WTC11 (cell line): Measurements from ENCODE around the gene IMPDH1. TPM values are rescaled to one million over a fixed set of nuclear protein-coding genes. Genes with fewer than 3 reads are reported as not detected.

Source experiments
- ATAC-seq: fragments of 200-7000 bp; cut with Tn5 transposase; 2 replicates; pipeline ENCODE4 v1.10.0; 2021; ENCODE audit warnings: mild to moderate bottlenecking, moderate library complexity
- CTCF ChIA-PET: fragments of 300-600 bp; sonication (Branson Sonifier 250); formaldehyde crosslinking; loops from one replicate; lab custom pipeline; 2021; ENCODE audit warnings: antibody characterized with exemption; lab: Charles Lee
- POLR2A ChIA-PET: fragments of 350-600 bp; sonication (Branson Sonifier 250); formaldehyde crosslinking; loops from one replicate; lab custom pipeline; 2021; ENCODE audit warnings: antibody characterized with exemption; lab: Charles Lee
- DNase-seq: peaks from one replicate; pipeline ENCODE4 v3.0.0; 2021; ENCODE audit warnings: low spot score
- H3K27ac Mint-ChIP-seq: 2 replicates; pipeline ENCODE4 v1.8.0; 2021; ENCODE audit warnings: mixed read lengths
- H3K27me3 Mint-ChIP-seq: 2 replicates; pipeline ENCODE4 v1.8.0; 2021; ENCODE audit warnings: low read depth, mild to moderate bottlenecking, moderate library complexity, mixed read lengths
- H3K36me3 Mint-ChIP-seq: 2 replicates; pipeline ENCODE4 v1.8.0; 2021; ENCODE audit warnings: mixed read lengths
- H3K4me1 Mint-ChIP-seq: 2 replicates; pipeline ENCODE4 v1.8.0; 2022; ENCODE audit warnings: mixed read lengths
- H3K4me3 Mint-ChIP-seq: 2 replicates; pipeline ENCODE4 v1.8.0; 2021; ENCODE audit warnings: mild to moderate bottlenecking, moderate library complexity, mixed read lengths
- H3K9me3 Mint-ChIP-seq: 2 replicates; pipeline ENCODE4 v1.8.0; 2021; ENCODE audit warnings: mixed read lengths
- CREM ChIP-seq: sonication (generic); formaldehyde crosslinking; IDR thresholded peaks from 2 replicates; pipeline ENCODE4 v1.8.1; 2022; ENCODE audit warnings: mild to moderate bottlenecking, missing genetic modification reagents, moderate library complexity
- FOXK1 ChIP-seq: sonication (generic); formaldehyde crosslinking; IDR thresholded peaks from 2 replicates; pipeline ENCODE4 v1.8.0; 2022; ENCODE audit warnings: mild to moderate bottlenecking, moderate library complexity, missing genetic modification reagents
- GABPB1 ChIP-seq: sonication (generic); formaldehyde crosslinking; IDR thresholded peaks from 2 replicates; pipeline ENCODE4 v1.8.1; 2023; ENCODE audit warnings: mild to moderate bottlenecking, missing genetic modification reagents
- GRHL2 ChIP-seq: fragments of 250-450 bp; sonication (Bioruptor Pico); IDR thresholded peaks from 2 replicates; pipeline ENCODE4 v1.8.0; 2022; ENCODE audit warnings: mild to moderate bottlenecking, moderate library complexity; ENCODE audit not compliant: insufficient replicate concordance, severe bottlenecking
- MXD4 ChIP-seq: fragments of 250-450 bp; sonication (Bioruptor Pico); IDR thresholded peaks from 2 replicates; pipeline ENCODE4 v1.8.0; 2021; ENCODE audit warnings: mild to moderate bottlenecking, moderate library complexity, borderline replicate concordance
- SMAD3 ChIP-seq: sonication (generic); formaldehyde crosslinking; IDR thresholded peaks from 2 replicates; pipeline ENCODE4 v1.8.0; 2022; ENCODE audit warnings: missing genetic modification reagents, mild to moderate bottlenecking, borderline replicate concordance
- TP53 ChIP-seq: sonication (generic); formaldehyde crosslinking; IDR thresholded peaks from 2 replicates; pipeline ENCODE4 v1.8.1; 2023; ENCODE audit warnings: mild to moderate bottlenecking, missing genetic modification reagents
- ZBTB21 ChIP-seq: sonication (generic); formaldehyde crosslinking; IDR thresholded peaks from 2 replicates; pipeline ENCODE4 v1.8.1; 2023; ENCODE audit warnings: mild to moderate bottlenecking, missing genetic modification reagents, borderline replicate concordance
- ZNF219 ChIP-seq: sonication (generic); formaldehyde crosslinking; IDR thresholded peaks from 2 replicates; pipeline ENCODE4 v1.8.0; 2023; ENCODE audit warnings: missing genetic modification reagents, mild to moderate bottlenecking, borderline replicate concordance
- ZNF263 ChIP-seq: sonication (generic); formaldehyde crosslinking; IDR thresholded peaks from 2 replicates; pipeline ENCODE4 v1.8.1; 2022; ENCODE audit warnings: low read depth, mild to moderate bottlenecking, moderate library complexity, missing genetic modification reagents
- ZNF671 ChIP-seq: fragments of 250-450 bp; sonication (Bioruptor Pico); IDR thresholded peaks from 2 replicates; pipeline ENCODE4 v1.8.0; 2021; ENCODE audit warnings: mild to moderate bottlenecking
- total RNA-seq: library from RNA; stranded (reverse); gene quantifications from 3 replicates; pipeline ENCODE4 v1.2.3, GENCODE V29; 2021
- TF ChIP-seq, protein P1 (sequence below): fragments of 250-450 bp; sonication (Bioruptor Pico); IDR thresholded peaks from 2 replicates; pipeline ENCODE4 v1.9.0; 2021; ENCODE audit warnings: moderate library complexity, mild to moderate bottlenecking, inconsistent platforms, borderline replicate concordance
- TF ChIP-seq, protein P2 (sequence below): sonication (generic); formaldehyde crosslinking; IDR thresholded peaks from 2 replicates; pipeline ENCODE4 v1.8.0; 2023; ENCODE audit warnings: mild to moderate bottlenecking, missing genetic modification reagents
- TF ChIP-seq, protein P3 (sequence below): fragments of 250-450 bp; sonication (Bioruptor Pico); IDR thresholded peaks from 2 replicates; pipeline ENCODE4 v1.9.0; 2021; ENCODE audit warnings: mild to moderate bottlenecking
- TF ChIP-seq, protein P4 (sequence below): sonication (generic); formaldehyde crosslinking; IDR thresholded peaks from 2 replicates; pipeline ENCODE4 v1.8.0; 2022; ENCODE audit warnings: mild to moderate bottlenecking, missing genetic modification reagents
- TF ChIP-seq, protein P5 (sequence below): sonication (generic); formaldehyde crosslinking; IDR thresholded peaks from 2 replicates; pipeline ENCODE4 v1.8.1; 2023; ENCODE audit warnings: mild to moderate bottlenecking, moderate library complexity, missing genetic modification reagents
- TF ChIP-seq, protein P6 (sequence below): sonication (generic); formaldehyde crosslinking; IDR thresholded peaks from 2 replicates; pipeline ENCODE4 v1.8.0; 2023; ENCODE audit warnings: missing genetic modification reagents, mild to moderate bottlenecking, borderline replicate concordance
- TF ChIP-seq, protein P7 (sequence below): sonication (generic); formaldehyde crosslinking; IDR thresholded peaks from 2 replicates; pipeline ENCODE4 v1.8.1; 2022; ENCODE audit warnings: missing genetic modification reagents, borderline replicate concordance
- TF ChIP-seq, protein P8 (sequence below): sonication (generic); formaldehyde crosslinking; IDR thresholded peaks from 2 replicates; pipeline ENCODE4 v1.8.0; 2022; ENCODE audit warnings: mild to moderate bottlenecking, missing genetic modification reagents
- TF ChIP-seq, protein P9 (sequence below): sonication (generic); formaldehyde crosslinking; IDR thresholded peaks from 2 replicates; pipeline ENCODE4 v1.8.0; 2023; ENCODE audit warnings: missing genetic modification reagents

The IMPDH1 gene
- total RNA-seq, 1 experiment from 2014 or later, result 54.2 TPM

DNA sequence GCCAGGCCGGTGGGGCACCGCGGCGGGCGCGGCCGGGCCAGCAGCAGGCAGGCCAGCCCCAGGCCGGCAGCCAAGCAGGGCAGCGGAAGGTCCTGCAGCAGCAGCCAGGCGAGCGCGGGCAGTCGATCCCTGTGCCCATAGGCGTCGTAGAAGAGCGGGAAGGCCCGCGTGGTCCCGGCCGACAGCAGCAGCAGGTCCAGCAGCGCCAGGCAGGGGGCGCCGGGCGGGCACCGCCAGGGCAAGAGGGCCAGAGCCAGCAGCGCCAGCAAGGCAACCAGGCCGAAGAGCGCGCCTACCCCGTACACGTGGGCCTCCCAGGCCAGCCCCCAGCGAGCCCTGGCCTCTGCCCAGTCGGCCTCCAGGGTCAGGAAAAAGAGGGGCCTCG lies 57.6 kb downstream of the IMPDH1 start (continued):
- TF ChIP-seq ZBTB21 (CRISPR knock-in tag) (peak; percentile 93), GABPB1 (CRISPR knock-in tag) (no peak), SMAD3 (CRISPR knock-in tag) (peak; percentile 84), TP53 (CRISPR knock-in tag) (peak; percentile 97), GRHL2 (no peak), ZNF219 (CRISPR knock-in tag) (no peak), ZNF671 (CRISPR knock-in tag) (no peak), FOXK1 (CRISPR knock-in tag) (peak; percentile 93), MXD4 (CRISPR knock-in tag) (no peak), CREM (CRISPR knock-in tag) (peak; percentile 87)
- TF ChIP-seq, protein P1, sequence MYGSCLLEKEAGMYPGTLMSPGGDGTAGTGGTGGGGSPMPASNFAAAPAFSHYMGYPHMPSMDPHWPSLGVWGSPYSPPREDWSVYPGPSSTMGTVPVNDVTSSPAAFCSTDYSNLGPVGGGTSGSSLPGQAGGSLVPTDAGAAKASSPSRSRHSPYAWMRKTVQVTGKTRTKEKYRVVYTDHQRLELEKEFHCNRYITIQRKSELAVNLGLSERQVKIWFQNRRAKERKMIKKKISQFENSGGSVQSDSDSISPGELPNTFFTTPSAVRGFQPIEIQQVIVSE (CRISPR knock-in tag), result no peak
- TF ChIP-seq, protein P2, sequence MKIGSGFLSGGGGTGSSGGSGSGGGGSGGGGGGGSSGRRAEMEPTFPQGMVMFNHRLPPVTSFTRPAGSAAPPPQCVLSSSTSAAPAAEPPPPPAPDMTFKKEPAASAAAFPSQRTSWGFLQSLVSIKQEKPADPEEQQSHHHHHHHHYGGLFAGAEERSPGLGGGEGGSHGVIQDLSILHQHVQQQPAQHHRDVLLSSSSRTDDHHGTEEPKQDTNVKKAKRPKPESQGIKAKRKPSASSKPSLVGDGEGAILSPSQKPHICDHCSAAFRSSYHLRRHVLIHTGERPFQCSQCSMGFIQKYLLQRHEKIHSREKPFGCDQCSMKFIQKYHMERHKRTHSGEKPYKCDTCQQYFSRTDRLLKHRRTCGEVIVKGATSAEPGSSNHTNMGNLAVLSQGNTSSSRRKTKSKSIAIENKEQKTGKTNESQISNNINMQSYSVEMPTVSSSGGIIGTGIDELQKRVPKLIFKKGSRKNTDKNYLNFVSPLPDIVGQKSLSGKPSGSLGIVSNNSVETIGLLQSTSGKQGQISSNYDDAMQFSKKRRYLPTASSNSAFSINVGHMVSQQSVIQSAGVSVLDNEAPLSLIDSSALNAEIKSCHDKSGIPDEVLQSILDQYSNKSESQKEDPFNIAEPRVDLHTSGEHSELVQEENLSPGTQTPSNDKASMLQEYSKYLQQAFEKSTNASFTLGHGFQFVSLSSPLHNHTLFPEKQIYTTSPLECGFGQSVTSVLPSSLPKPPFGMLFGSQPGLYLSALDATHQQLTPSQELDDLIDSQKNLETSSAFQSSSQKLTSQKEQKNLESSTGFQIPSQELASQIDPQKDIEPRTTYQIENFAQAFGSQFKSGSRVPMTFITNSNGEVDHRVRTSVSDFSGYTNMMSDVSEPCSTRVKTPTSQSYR (CRISPR knock-in tag), result peak; percentile 93
- TF ChIP-seq, protein P3, sequence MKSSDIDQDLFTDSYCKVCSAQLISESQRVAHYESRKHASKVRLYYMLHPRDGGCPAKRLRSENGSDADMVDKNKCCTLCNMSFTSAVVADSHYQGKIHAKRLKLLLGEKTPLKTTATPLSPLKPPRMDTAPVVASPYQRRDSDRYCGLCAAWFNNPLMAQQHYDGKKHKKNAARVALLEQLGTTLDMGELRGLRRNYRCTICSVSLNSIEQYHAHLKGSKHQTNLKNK (CRISPR knock-in tag), result no peak

DNA sequence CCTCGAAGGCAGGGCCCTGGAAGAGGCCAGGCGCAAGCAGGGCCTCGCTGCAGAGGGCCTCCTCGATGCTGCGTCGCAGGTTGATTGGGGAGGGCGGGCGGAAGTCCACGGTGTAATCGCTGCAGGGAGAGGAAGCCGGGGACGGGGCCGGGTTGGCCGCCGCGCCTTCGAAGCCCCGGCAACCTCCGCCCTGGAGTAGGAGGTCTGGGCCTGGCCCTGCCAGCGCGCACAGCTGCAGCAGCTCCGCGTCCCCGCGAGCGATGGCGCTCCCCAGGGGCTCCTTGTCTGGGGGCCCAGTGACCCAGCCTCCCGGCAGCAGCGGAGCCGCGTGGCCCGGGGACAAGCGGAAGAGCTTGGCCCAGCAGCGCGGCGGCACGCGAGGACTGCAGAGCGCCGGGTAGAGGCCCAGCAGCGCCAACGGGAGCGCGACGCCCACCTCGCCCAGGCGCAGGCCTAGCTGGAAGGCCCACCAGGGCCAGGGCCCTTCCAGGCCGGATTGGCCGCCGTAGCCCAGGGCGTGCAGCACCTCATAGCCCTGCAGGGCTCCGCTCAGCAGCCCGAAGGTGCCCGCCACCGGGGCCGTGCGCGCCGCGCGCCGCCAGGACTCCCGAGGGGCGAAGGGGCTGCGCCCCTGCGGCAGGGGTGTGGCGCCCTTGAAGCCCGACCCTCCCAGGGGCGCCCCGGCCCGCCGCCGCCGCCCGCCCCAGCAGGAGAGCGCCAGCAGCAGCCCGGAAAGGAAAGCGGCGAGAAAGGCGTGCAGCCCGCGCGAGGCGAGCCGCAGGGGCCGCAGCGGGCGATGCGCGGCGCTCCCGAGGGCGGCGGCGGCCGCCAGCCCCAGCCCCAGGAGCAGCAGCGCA lies 58.3 kb downstream of the IMPDH1 start:
- POLR2A ChIA-PET, result no interaction called here
- DNase-seq (peak; percentile 54), ATAC-seq (peak; percentile 25)
- Mint-ChIP-seq H3K4me1 (peaks cover 5% of the 10 kb centered on the region), H3K36me3 (no peaks in the 10 kb centered on the region), H3K9me3 (no peaks in the 10 kb centered on the region), H3K27me3 (peaks cover 83% of the 10 kb centered on the region), H3K4me3 (no peak overlapping the region), H3K27ac (no peak overlapping the region)
- CTCF ChIA-PET, result interaction anchor here (0.8 to 5.5 kb wide), 6 partner anchors 9 to 142 kb away, joined by 3 to 125 read pairs (median 7); no protein-coding TSS in a partner anchor
- TF ChIP-seq, protein P4, sequence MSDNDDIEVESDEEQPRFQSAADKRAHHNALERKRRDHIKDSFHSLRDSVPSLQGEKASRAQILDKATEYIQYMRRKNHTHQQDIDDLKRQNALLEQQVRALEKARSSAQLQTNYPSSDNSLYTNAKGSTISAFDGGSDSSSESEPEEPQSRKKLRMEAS (CRISPR knock-in tag), result peak; percentile 83; the same call in 1 of the 2 replicates
- TF ChIP-seq, protein P5, sequence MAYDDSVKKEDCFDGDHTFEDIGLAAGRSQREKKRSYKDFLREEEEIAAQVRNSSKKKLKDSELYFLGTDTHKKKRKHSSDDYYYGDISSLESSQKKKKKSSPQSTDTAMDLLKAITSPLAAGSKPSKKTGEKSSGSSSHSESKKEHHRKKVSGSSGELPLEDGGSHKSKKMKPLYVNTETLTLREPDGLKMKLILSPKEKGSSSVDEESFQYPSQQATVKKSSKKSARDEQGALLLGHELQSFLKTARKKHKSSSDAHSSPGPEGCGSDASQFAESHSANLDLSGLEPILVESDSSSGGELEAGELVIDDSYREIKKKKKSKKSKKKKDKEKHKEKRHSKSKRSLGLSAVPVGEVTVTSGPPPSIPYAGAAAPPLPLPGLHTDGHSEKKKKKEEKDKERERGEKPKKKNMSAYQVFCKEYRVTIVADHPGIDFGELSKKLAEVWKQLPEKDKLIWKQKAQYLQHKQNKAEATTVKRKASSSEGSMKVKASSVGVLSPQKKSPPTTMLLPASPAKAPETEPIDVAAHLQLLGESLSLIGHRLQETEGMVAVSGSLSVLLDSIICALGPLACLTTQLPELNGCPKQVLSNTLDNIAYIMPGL (CRISPR knock-in tag), result no peak
- TF ChIP-seq, protein P6, sequence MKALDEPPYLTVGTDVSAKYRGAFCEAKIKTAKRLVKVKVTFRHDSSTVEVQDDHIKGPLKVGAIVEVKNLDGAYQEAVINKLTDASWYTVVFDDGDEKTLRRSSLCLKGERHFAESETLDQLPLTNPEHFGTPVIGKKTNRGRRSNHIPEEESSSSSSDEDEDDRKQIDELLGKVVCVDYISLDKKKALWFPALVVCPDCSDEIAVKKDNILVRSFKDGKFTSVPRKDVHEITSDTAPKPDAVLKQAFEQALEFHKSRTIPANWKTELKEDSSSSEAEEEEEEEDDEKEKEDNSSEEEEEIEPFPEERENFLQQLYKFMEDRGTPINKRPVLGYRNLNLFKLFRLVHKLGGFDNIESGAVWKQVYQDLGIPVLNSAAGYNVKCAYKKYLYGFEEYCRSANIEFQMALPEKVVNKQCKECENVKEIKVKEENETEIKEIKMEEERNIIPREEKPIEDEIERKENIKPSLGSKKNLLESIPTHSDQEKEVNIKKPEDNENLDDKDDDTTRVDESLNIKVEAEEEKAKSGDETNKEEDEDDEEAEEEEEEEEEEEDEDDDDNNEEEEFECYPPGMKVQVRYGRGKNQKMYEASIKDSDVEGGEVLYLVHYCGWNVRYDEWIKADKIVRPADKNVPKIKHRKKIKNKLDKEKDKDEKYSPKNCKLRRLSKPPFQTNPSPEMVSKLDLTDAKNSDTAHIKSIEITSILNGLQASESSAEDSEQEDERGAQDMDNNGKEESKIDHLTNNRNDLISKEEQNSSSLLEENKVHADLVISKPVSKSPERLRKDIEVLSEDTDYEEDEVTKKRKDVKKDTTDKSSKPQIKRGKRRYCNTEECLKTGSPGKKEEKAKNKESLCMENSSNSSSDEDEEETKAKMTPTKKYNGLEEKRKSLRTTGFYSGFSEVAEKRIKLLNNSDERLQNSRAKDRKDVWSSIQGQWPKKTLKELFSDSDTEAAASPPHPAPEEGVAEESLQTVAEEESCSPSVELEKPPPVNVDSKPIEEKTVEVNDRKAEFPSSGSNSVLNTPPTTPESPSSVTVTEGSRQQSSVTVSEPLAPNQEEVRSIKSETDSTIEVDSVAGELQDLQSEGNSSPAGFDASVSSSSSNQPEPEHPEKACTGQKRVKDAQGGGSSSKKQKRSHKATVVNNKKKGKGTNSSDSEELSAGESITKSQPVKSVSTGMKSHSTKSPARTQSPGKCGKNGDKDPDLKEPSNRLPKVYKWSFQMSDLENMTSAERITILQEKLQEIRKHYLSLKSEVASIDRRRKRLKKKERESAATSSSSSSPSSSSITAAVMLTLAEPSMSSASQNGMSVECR (CRISPR knock-in tag), result 0 out of 2 replicates have a peak, but pooled peaks have one; percentile 65
- TF ChIP-seq, protein P7, sequence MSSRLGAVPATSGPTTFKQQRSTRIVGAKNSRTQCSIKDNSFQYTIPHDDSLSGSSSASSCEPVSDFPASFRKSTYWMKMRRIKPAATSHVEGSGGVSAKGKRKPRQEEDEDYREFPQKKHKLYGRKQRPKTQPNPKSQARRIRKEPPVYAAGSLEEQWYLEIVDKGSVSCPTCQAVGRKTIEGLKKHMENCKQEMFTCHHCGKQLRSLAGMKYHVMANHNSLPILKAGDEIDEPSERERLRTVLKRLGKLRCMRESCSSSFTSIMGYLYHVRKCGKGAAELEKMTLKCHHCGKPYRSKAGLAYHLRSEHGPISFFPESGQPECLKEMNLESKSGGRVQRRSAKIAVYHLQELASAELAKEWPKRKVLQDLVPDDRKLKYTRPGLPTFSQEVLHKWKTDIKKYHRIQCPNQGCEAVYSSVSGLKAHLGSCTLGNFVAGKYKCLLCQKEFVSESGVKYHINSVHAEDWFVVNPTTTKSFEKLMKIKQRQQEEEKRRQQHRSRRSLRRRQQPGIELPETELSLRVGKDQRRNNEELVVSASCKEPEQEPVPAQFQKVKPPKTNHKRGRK (CRISPR knock-in tag), result no peak
- TF ChIP-seq ZNF263 (CRISPR knock-in tag), result no peak
- TF ChIP-seq, protein P8, sequence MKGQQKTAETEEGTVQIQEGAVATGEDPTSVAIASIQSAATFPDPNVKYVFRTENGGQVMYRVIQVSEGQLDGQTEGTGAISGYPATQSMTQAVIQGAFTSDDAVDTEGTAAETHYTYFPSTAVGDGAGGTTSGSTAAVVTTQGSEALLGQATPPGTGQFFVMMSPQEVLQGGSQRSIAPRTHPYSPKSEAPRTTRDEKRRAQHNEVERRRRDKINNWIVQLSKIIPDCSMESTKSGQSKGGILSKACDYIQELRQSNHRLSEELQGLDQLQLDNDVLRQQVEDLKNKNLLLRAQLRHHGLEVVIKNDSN, result peak; percentile 38; the same call in 1 of the 2 replicates
- TF ChIP-seq, protein P9, sequence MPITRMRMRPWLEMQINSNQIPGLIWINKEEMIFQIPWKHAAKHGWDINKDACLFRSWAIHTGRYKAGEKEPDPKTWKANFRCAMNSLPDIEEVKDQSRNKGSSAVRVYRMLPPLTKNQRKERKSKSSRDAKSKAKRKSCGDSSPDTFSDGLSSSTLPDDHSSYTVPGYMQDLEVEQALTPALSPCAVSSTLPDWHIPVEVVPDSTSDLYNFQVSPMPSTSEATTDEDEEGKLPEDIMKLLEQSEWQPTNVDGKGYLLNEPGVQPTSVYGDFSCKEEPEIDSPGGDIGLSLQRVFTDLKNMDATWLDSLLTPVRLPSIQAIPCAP (CRISPR knock-in tag), result peak; percentile 89
